Ectodermal cell (in vitro differentiated cells): Measurements from ENCODE around the gene FGF3.

Experiments used
- H3K27ac ChIP-seq: 2 replicates; pipeline ENCODE4 v1.7.0; 2013; ENCODE audit warnings: mild to moderate bottlenecking, low read depth, low read length; ENCODE audit not compliant: insufficient read depth, poor library complexity, severe bottlenecking
- H3K27me3 ChIP-seq: 2 replicates; pipeline ENCODE4 v1.7.0; 2013; ENCODE audit warnings: mild to moderate bottlenecking, low read length; ENCODE audit not compliant: insufficient read depth, control insufficient read depth, poor library complexity, severe bottlenecking
- H3K36me3 ChIP-seq: one replicate; pipeline ENCODE4 v1.7.0; 2013; ENCODE audit warnings: low read length; ENCODE audit not compliant: control insufficient read depth, insufficient read depth
- H3K4me1 ChIP-seq: one replicate; pipeline ENCODE4 v1.7.0; 2013; ENCODE audit warnings: low read length; ENCODE audit not compliant: control insufficient read depth, insufficient read depth
- H3K4me3 ChIP-seq: 2 replicates; pipeline ENCODE4 v1.7.0; 2013; ENCODE audit warnings: low read depth, low read length, control low read depth; ENCODE audit not compliant: insufficient read depth
- H3K9me3 ChIP-seq: 2 replicates; pipeline ENCODE4 v1.7.0; 2013; ENCODE audit warnings: mild to moderate bottlenecking, low read length, moderate library complexity; ENCODE audit not compliant: control insufficient read depth
- WGBS, 2 experiments: methylation state at CpG; one replicate each; pipeline ENCODE4 v1.1.7; 2013; ENCODE audit warnings: missing lambda C conversion rate in 2 of 2; 5-methylcytosine and 5-hydroxymethylcytosine counted together

Gene FGF3

GRCh38 chr11:69844396-69844795 is 25.2 kb upstream of the FGF3 start:
- WGBS, 2 experiments = 95% methylated on average over 6 of the region's 6 CpGs
- H3K27me3 ChIP-seq = no peaks in the 10 kb centered on the region
- no peak overlapping the region for H3K27ac ChIP-seq
- no peaks in the 10 kb centered on the region for H3K9me3 ChIP-seq
- H3K4me1 ChIP-seq = peaks cover 10% of the 10 kb centered on the region
- no peaks in the 10 kb centered on the region for H3K36me3 ChIP-seq
- no peak overlapping the region for H3K4me3 ChIP-seq

DNA sequence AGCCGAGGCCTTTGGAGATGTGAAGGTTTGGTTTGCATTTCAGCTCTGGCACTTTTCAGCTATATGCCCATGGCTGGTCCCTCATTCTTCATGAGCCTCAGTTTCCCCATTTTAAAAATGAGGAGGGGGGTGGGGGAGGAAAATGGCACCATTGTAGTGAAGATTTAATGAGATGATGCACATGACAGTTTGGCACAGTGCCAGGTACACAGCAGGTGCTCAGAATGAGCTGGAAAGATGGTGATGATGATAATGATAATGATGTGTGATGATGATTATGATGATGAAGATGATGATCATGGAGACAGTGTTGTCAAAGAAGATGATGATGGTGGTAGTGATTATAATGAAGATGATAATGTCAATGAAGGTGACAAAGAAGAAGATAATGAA is 24.3 kb upstream of the FGF3 start:
- 55 to 67% methylated on average over 1 of the region's 1 CpG for WGBS, 2 experiments
- Histone ChIP-seq H3K27me3 (no peaks in the 10 kb centered on the region), H3K4me1 (peaks cover 10% of the 10 kb centered on the region), H3K9me3 (no peaks in the 10 kb centered on the region), H3K4me3 (no peak overlapping the region), H3K27ac (no peak overlapping the region), H3K36me3 (no peaks in the 10 kb centered on the region)

DNA sequence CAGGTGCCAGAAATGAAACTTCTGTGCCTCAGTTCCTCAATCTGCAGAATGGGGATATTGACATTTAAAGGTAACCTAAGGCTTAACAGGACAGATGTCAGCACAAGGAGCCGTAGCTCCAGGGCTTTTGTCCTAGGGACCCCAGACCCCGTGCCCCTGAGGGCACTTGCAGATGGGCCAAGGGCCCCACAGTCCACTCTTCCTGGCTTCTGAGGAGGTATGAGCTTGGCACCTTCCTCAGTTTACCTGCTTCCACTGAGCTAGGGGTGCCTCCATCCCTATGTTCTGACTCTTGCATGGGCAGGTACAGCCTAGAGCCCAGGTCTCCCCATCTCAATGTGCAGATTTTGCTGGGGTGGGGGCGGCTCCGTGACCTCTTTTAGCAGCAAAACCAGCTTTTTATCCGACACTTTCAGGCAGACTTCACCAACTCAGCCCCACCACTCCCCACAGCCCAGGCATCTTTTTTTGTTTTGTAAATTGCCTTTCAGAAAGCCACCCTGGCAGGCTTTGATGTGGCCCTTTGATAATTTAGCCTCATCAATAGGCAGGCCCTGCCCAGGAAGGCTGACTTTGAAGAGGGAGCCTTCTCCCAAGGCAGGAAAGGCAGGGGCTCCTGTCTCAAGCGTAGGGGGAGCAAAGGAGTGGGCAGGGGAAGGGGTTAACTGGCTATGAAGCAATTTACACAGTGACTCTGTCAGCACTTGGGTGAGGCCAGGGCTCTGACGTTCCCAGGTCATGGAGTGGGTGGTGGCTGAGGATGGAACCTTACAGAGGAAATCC is 23.7 kb upstream of the FGF3 start:
- 22 to 28% methylated on average over 7 of the region's 7 CpGs for WGBS, 2 experiments
- Histone ChIP-seq H3K27me3 (no peaks in the 10 kb centered on the region), H3K36me3 (no peaks in the 10 kb centered on the region), H3K27ac (no peak overlapping the region), H3K4me1 (peaks cover 10% of the 10 kb centered on the region), H3K4me3 (no peak overlapping the region), H3K9me3 (no peaks in the 10 kb centered on the region)

GRCh38 chr11:69841859-69842698 is 22.9 kb upstream of the FGF3 start:
- WGBS, 2 experiments = 78 to 79% methylated on average over 13 of the region's 13 CpGs
- no peaks in the 10 kb centered on the region for H3K27me3 ChIP-seq
- H3K4me1 ChIP-seq = peaks cover 10% of the 10 kb centered on the region
- no peak overlapping the region for H3K4me3 ChIP-seq
- H3K36me3 ChIP-seq = no peaks in the 10 kb centered on the region
- no peaks in the 10 kb centered on the region for H3K9me3 ChIP-seq
- no peak overlapping the region for H3K27ac ChIP-seq

- Histone ChIP-seq H3K4me3 (no peak overlapping the region), H3K27me3 (no peaks in the 10 kb centered on the region), H3K36me3 (no peaks in the 10 kb centered on the region), H3K9me3 (no peaks in the 10 kb centered on the region), H3K27ac (no peak overlapping the region), H3K4me1 (peaks cover 10% of the 10 kb centered on the region)
- 59% methylated on average over 4 of the region's 4 CpGs for WGBS, 2 experiments
Measured at GRCh38 chr11:69841170-69841858, 22.1 kb upstream of the FGF3 start.

DNA sequence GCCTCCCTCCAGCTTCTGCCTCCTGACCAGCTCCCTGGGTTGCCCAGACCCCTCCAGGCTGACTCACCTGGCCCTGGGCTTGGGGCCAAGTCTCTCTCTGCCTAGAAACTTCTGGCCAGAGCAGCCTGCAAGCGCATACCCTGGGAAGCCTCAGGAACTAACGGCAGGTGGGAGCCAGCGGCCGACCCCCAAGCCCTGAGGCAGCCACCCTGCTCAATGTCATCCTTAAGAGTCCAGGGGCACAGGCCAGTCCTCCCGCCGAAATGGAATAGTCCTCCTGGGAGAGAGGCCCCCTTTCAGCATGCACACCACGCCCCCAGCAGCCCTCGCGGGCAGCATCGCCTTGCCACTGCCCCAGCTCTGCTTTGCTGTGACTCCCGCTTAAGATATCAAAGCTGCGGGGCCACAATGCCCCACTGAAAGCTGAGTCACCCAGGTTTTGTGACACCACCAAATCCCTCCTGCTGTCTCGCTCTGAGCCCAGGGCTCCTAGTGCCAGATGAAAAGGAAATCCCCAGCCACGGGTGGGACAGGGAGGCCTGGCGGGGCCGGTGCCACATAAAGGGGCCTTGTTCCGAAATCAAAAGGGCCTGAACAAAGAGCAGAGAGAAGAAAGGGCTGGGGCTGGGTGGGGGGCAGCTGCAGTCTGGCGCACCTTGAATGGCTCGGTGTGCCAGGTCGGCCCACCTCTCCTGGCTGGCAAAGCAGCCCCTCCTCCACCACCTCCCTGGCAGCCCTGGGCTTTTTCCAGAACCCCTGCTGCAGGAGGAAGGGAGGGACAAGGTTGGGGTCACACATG is 21.4 kb upstream of the FGF3 start:
- no peaks in the 10 kb centered on the region for H3K36me3 ChIP-seq
- H3K27me3 ChIP-seq = no peaks in the 10 kb centered on the region
- H3K4me1 ChIP-seq = peaks cover 11% of the 10 kb centered on the region
- no peaks in the 10 kb centered on the region for H3K9me3 ChIP-seq
- WGBS, 2 experiments = 38 to 43% methylated on average over 20 of the region's 20 CpGs
- no peak overlapping the region for H3K27ac ChIP-seq
- H3K4me3 ChIP-seq = no peak overlapping the region

GRCh38 chr11:69839516-69839915 is 20.3 kb upstream of the FGF3 start:
- H3K4me1 ChIP-seq = peaks cover 18% of the 10 kb centered on the region
- H3K27me3 ChIP-seq = no peaks in the 10 kb centered on the region
- 91 to 92% methylated on average over 9 of the region's 9 CpGs for WGBS, 2 experiments
- H3K4me3 ChIP-seq = no peak overlapping the region
- no peak overlapping the region for H3K27ac ChIP-seq
- no peaks in the 10 kb centered on the region for H3K36me3 ChIP-seq
- H3K9me3 ChIP-seq = no peaks in the 10 kb centered on the region

DNA sequence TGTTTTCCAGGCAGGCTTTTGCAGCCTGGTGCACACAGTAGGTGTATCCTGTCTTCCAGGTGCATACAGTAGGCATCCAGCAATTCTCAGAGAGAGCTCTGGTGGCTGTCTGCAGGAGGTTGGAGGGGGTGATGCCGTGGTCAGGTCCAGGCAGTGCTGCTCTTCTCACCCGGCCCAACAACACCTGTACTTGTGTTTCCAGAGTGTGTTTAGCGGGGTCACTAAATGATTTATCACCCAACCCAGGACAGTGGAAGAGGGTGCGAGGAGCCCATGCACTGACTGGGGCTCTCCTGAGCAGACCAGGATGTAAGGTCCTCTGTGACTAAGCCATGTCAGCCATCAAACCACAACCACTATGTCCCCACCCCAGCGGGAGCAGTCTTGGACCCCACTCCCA is 18.6 kb upstream of the FGF3 start:
- no peaks in the 10 kb centered on the region for H3K36me3 ChIP-seq
- no peaks in the 10 kb centered on the region for H3K27me3 ChIP-seq
- H3K27ac ChIP-seq = no peak overlapping the region
- H3K9me3 ChIP-seq = no peaks in the 10 kb centered on the region
- 94 to 95% methylated on average over 5 of the region's 5 CpGs for WGBS, 2 experiments
- H3K4me3 ChIP-seq = no peak overlapping the region
- peaks cover 20% of the 10 kb centered on the region for H3K4me1 ChIP-seq

DNA sequence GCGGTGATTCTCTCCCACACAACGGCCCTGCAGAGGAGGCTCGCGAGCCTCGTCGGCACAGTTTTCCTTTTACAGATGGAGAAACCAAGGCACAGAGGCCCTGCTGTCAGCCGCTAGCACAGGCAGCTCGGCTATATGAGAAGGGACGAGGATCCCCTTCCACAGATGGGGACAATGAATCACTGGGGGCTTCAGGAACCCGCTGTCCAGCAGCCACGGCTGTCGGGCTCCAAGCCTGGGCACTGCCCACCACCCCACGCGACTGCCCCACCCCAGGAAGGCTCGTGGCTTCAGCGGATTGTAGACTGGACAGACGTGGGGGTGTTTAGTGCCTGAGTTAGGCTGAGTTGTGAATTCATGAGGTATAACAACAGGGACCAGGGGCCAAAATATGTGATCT is 17.2 kb upstream of the FGF3 start:
- H3K4me1 ChIP-seq = peaks cover 26% of the 10 kb centered on the region
- WGBS, 2 experiments = 90 to 92% methylated on average over 17 of the region's 17 CpGs
- H3K36me3 ChIP-seq = no peaks in the 10 kb centered on the region
- H3K27me3 ChIP-seq = no peaks in the 10 kb centered on the region
- no peak overlapping the region for H3K4me3 ChIP-seq
- no peaks in the 10 kb centered on the region for H3K9me3 ChIP-seq
- H3K27ac ChIP-seq = no peak overlapping the region
